Hepatocyte (in vitro differentiated cells): ENCODE measurements around the gene TBCD. TPM values are rescaled to one million over a fixed set of nuclear protein-coding genes. Genes with fewer than 3 reads are reported as not detected.

ENCODE experiments used
- DNase-seq: peaks from one replicate; pipeline ENCODE4 v3.0.0-alpha.2; 2016; ENCODE audit warnings: low spot score
- H2AFZ ChIP-seq: fragments of 200-600 bp; sonication (generic); 2 replicates; pipeline ENCODE4 v1.6.0; 2016; ENCODE audit warnings: antibody characterized with exemption, mild to moderate bottlenecking
- H3K27ac ChIP-seq: fragments of 200-600 bp; sonication (generic); 2 replicates; pipeline ENCODE4 v1.5.1; 2016; ENCODE audit warnings: mild to moderate bottlenecking
- H3K27me3 ChIP-seq: fragments of 200-600 bp; sonication (generic); 2 replicates; pipeline ENCODE4 v1.6.1; 2016
- H3K36me3 ChIP-seq: fragments of 200-600 bp; sonication (generic); replicated peaks from 2 replicates; pipeline ENCODE4 v1.5.1; 2016; ENCODE audit warnings: low read depth; ENCODE audit not compliant: insufficient read depth
- H3K4me1 ChIP-seq: fragments of 200-600 bp; sonication (generic); 2 replicates; pipeline ENCODE4 v1.5.1; 2016; ENCODE audit warnings: mild to moderate bottlenecking, moderate library complexity; ENCODE audit not compliant: insufficient read depth
- H3K4me2 ChIP-seq: fragments of 200-600 bp; sonication (generic); 2 replicates; pipeline ENCODE4 v1.6.0; 2016
- H3K4me3 ChIP-seq: fragments of 200-600 bp; sonication (generic); 2 replicates; pipeline ENCODE4 v1.5.1; 2016; ENCODE audit warnings: mild to moderate bottlenecking
- H3K79me2 ChIP-seq: fragments of 200-600 bp; sonication (generic); 2 replicates; pipeline ENCODE4 v1.6.0; 2017; ENCODE audit warnings: mild to moderate bottlenecking
- H3K9me2 ChIP-seq: fragments of 200-600 bp; sonication (generic); replicated peaks from 2 replicates; pipeline ENCODE4 v1.6.0; 2017; ENCODE audit warnings: mild to moderate bottlenecking; ENCODE audit not compliant: insufficient read depth
- H3K9me3 ChIP-seq: fragments of 200-600 bp; sonication (generic); 2 replicates; pipeline ENCODE4 v1.5.1; 2016; ENCODE audit warnings: low read depth, mild to moderate bottlenecking
- H4K20me1 ChIP-seq: fragments of 200-600 bp; sonication (generic); 2 replicates; pipeline ENCODE4 v1.6.0; 2016; ENCODE audit warnings: mild to moderate bottlenecking; ENCODE audit not compliant: insufficient read depth, poor library complexity, severe bottlenecking
- CTCF ChIP-seq: fragments of 200-600 bp; sonication (generic); IDR thresholded peaks from 2 replicates; pipeline ENCODE4 v1.5.1; 2016; ENCODE audit warnings: antibody characterized with exemption, mild to moderate bottlenecking; ENCODE audit not compliant: poor library complexity
- EZH2 ChIP-seq: fragments of 200-600 bp; sonication (generic); IDR thresholded peaks from 2 replicates; pipeline ENCODE4 v1.6.1; 2016; ENCODE audit warnings: antibody characterized with exemption, mild to moderate bottlenecking, borderline replicate concordance
- EZH2phosphoT487 ChIP-seq: fragments of 200-600 bp; sonication (generic); IDR thresholded peaks from one replicate; pipeline ENCODE4 v1.6.1; 2018; ENCODE audit warnings: antibody characterized with exemption, mild to moderate bottlenecking, low read depth, moderate library complexity; ENCODE audit not compliant: unreplicated experiment, severe bottlenecking
- WGBS: methylation state at CpG from one replicate; pipeline ENCODE4 v1.1.6; 2016; ENCODE audit warnings: low lambda C conversion rate; ENCODE audit errors: missing lambda C conversion rate; 5-methylcytosine and 5-hydroxymethylcytosine counted together
- polyA plus RNA-seq: library from polyadenylated mRNA; unstranded; fragments of >200 nt; fragmentation: Nextera tagmentation; extraction: Ambion mirVana; gene quantifications from 2 replicates; pipeline ENCODE4 v1.2.1, GENCODE V29; 2016
- total RNA-seq: library from RNA; depleted of rRNA; stranded (reverse); fragments of >200 nt; gene quantifications from 2 replicates; pipeline ENCODE4 v1.2.3, GENCODE V29; 2014

TBCD gene
- total and polyA plus RNA-seq, 2 experiments from 2014 or later, result 24.5 to 41.5 TPM

GRCh38 chr17:82896071-82897000 is 144.5 kb downstream of the TBCD start:
- Histone ChIP-seq H3K9me2 (no peaks in the 10 kb centered on the region), H3K79me2 (no peaks in the 10 kb centered on the region), H3K4me3 (no peak overlapping the region), H3K4me1 (no peaks in the 10 kb centered on the region), H3K36me3 (no peaks in the 10 kb centered on the region), H3K27me3 (no peaks in the 10 kb centered on the region), H3K27ac (no peak overlapping the region), H3K4me2 (no peak overlapping the region), H3K9me3 (no peaks in the 10 kb centered on the region), H4K20me1 (no peaks in the 10 kb centered on the region), H2AFZ (no peak overlapping the region)
- 94% methylated on average over 29 of the region's 29 CpGs for WGBS
- no peak for TF ChIP-seq EZH2
- TF ChIP-seq CTCF, result no peak
- no peak for TF ChIP-seq EZH2phosphoT487
- no peak for DNase-seq

GRCh38 chr17:82897514-82898249 is 145.8 kb downstream of the TBCD start:
- H3K27ac ChIP-seq, result no peak overlapping the region
- no peaks in the 10 kb centered on the region for H3K9me3 ChIP-seq
- H4K20me1 ChIP-seq, result no peaks in the 10 kb centered on the region
- no peaks in the 10 kb centered on the region for H3K4me1 ChIP-seq
- H3K9me2 ChIP-seq, result no peaks in the 10 kb centered on the region
- H3K36me3 ChIP-seq, result no peaks in the 10 kb centered on the region
- TF ChIP-seq EZH2 (no peak), EZH2phosphoT487 (no peak), CTCF (no peak)
- DNase-seq, result no peak
- WGBS, result 94% methylated on average over 22 of the region's 24 CpGs
- no peak overlapping the region for H2AFZ ChIP-seq
- no peaks in the 10 kb centered on the region for H3K79me2 ChIP-seq
- H3K4me3 ChIP-seq, result no peak overlapping the region
- no peaks in the 10 kb centered on the region for H3K27me3 ChIP-seq
- no peak overlapping the region for H3K4me2 ChIP-seq

- 97% methylated on average over 43 of the region's 53 CpGs for WGBS
- TF ChIP-seq EZH2phosphoT487 (no peak), CTCF (no peak), EZH2 (no peak)
- no peak overlapping the region for H3K27ac ChIP-seq
Measured at GRCh38 chr17:82898976-82899514, 147.2 kb downstream of the TBCD start.

More at GRCh38 chr17:82898976-82899514, 147.2 kb downstream of the TBCD start:
- Histone ChIP-seq H4K20me1 (no peaks in the 10 kb centered on the region), H3K9me3 (no peaks in the 10 kb centered on the region), H3K9me2 (no peaks in the 10 kb centered on the region), H3K79me2 (no peaks in the 10 kb centered on the region), H3K36me3 (no peaks in the 10 kb centered on the region), H2AFZ (no peak overlapping the region), H3K4me3 (no peak overlapping the region), H3K4me2 (no peak overlapping the region), H3K4me1 (no peaks in the 10 kb centered on the region), H3K27me3 (no peaks in the 10 kb centered on the region)
- DNase-seq, result no peak
